Lung microvascular endothelial cell (primary cell): ENCODE measurements around the gene GALE. TPM values are rescaled to one million over a fixed set of nuclear protein-coding genes. Genes with fewer than 3 reads are reported as not detected.
"Not testable (repeated sequence)": the region's sequence is repeated elsewhere in the genome, so short reads cannot be mapped to it uniquely, and the experiment has no call there.

Experiments used
- DNase-seq, 2 donors: peaks; one replicate each; pipeline versions ENCODE4 v3.0.0 to v3.0.0-alpha.2; 2010; ENCODE audit warnings: low read depth in 2 of 2
- total RNA-seq: library from RNA; depleted of rRNA; stranded (reverse); fragments of >200 nt; gene quantifications from 2 replicates; pipeline ENCODE4 v1.2.1, GENCODE V29; 2014

Gene GALE
- total RNA-seq = 16.7 and 19.6 TPM in 2 replicates

DNA sequence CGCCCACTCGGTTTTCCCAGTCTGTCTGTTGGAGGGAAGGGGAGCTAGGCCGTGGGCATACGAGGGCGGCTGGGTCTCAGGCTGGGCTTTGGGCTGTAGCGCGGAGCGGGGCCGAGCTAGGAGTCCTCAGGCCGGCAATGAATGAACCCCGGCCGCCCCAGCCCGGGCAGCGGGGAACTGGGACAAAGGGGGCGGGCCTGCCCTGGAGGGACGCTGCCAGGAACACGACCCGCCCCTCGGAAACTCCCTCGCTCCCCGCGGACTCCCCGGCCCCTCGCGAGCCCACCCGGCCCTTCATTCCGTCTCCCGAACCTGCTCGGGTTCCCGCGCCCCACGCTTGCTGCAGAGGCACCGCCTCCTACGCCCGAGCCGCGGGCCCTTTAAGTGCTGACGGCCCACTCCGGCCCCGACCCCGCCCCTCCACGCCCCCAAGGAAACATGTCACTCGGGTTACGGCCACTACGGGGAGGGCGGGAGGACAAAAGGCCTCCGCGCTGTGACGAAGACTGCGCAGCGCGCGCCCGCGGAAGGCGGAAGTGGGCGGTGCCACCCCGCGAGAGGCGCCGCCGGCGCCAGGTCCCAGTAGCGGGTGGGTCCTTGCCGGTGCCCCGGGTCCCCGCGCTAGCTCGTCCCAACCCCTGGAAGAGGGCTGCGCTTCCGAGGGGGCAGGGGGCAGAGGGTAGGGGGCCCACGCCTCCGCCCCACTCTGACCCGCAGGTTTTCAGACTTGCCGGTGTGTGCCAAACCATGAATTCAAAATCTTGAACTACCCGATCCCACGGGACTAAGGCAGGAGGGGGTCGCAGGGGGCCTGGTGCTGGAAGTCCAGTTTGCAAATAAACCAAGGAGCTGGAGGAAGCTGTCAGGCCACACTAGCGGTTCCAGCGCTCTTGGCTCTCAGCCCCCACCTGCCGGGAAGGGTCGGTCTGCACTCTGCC lies at the start of gene GALE:
Gene GALE, minus strand, starts transcription at position 355 of the 938 bp plus-strand sequence. CDS start 1,747 bp downstream, outside the sequence.
- DNase-seq = peak; percentile 97

DNA sequence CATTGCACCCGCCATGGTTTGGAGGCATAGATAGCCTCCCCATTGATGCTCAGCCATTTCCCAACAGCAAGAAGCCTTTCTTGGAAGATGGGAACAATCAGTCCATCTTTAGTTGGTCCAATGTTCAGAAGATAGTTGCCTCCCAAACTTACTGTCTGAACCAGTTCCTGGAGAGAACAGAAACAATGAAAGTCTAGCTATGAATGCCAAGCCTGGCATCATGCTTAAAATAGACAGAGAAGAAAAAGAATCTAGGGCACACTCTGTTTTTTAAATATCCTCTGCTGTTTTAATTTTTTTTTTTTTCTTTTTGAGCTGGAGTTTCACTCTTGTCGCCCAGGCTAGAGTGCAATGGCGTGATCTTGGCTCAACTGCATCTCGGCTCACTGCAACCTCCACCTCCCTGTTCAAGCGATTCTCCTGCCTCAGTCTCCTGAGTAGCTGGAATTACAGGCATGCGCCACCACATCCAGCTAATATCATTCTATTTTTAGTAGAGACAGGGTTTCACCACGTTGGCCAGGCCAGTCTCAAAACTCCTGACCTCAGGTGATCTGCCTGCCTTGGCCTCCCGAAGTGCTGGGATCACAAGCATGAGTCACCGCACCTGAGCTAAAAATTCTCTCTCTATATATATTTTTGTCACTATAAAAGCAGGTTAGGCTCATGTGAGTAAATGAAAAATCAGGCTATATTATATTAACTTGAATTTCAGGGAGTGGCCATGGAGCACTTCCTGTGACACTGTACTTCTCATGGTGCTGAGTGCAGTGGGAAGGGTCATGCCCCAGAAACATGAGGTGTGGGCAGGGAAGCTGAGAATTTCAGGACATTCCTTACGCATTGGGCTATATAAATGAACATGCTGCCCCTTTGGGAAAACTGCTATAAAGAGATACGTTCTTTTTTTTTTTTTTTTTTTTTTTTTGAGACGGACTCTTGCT lies 48.4 kb upstream of the GALE start:
- DNase-seq = no peak

DNA sequence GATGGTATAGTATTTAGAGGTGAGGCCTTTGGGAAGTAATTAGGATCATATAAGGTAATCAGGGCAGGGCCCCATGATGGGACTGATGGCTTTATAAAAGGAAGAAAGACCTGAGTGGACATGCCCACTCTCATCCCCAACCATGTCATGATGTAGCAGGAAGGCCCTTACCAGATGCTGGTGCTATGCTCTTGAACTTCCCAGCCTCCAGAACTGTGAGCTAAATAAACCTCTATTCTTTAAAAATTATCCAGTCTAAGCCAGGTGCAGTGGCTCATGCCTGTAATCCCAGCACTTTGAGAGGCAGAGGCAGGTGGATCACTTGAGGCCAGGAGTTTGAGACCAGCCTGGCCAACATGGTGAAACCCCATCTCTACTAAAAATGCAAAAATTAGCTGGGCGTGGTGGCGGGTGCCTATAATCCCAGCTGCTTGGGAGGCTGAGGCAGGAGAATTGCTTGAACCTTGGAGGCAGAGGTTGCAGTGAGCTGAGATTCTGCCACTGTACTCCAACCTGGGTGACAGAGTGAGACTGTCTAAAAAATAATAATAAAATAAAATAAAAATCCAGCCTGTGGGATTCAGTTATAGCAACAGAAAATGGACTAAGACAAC lies 47.0 kb upstream of the GALE start:
- DNase-seq = not testable (repeated sequence)

DNA sequence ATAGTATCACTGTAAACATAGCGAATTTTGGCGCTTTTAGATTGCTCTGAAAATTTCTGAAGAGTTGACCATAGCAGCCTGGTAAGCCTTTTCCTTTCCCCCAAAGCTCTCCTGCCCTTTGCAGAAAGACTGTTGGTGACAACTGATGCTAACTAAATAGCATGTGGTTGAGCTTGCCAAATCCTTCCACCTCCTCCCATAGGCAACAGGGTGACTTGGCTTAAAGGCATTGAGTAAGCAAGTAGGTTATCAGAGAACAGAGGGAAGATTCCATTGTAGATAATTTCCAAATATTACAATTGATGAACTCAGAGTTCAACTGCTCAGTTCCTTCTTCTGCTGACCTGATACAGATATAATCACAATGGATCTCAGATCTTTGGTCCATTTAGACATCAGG lies 44.6 kb upstream of the GALE start:
- no peak for DNase-seq

DNA sequence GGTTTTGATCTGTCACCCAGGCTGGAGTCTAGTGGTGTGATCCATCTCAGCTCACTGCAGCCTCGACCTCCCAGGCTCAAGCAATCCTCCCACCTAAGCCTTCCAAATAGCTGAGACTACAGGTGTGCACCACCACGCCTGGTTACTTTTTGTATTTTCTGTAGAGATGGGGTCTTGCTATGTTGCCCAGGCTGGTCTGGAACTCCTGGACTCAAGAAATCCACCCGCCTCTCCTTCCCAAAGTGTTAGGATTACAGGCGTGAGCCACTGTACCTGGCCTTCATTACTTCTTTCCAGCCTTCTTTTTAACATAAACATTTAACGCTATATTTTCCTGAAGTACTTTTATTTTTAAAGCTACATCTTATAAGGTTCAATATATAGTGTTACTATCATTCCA lies 43.1 kb upstream of the GALE start:
- no peak for DNase-seq

DNA sequence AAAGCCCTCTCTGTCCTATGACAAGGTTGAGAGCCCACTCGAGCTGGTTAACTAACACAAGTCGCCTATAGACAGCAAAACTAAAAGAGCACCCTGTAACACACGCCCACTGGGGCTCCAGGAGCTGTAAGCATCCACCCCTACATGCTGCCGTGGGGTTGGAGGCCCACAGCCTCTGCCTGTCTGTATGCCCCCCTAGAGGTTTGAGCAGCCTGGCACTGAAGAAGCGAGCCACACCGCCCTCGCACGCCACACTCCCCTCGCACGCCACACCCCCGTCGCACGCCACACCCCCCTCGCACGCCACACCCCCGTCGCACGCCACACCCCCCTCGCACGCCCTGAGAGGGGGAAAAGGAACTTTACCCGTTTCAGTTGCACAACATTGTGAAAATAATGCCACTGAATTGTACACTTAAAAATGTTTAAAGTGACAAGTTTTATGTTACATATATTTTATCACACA lies 37.9 kb upstream of the GALE start:
- peak; percentile 36 to 66 for DNase-seq

DNA sequence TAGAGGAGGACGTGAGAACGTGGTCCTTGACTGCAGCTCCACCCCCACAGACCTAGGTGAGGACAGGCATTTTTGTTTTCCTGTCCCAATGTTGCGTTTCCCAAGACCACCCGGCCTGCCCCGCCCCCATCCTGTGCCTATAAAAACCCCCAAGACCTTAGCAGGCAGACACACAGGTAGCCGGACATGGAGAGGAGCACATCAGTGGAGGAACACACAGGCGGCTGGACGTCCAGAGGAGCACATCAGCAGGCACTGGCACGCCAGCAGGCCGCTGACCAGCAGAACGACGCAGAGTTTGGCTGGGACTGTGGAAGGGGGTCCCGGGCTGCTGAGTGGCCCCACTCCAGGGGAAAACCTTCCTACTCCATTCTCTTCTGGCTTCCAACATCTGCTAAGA lies 37.4 kb upstream of the GALE start:
- DNase-seq = no peak

DNA sequence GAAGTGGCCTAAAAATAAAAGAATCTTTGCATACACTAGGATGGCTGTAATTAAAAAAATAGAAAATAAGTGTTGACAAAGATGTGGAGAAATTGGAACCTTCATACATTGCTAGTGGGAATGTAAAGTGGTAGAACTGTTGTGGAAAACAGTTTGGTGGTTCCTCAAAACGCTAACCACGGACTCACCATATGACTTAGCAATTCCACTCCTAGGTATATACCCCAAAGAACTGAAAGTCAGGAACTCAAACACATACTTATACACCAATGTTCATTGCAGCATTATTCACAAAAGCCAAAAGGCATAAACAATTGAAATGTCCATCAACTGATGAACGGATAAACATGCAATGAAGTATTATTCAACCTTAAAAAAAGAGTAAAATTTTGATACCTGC lies 35.5 kb upstream of the GALE start:
- no peak for DNase-seq

DNA sequence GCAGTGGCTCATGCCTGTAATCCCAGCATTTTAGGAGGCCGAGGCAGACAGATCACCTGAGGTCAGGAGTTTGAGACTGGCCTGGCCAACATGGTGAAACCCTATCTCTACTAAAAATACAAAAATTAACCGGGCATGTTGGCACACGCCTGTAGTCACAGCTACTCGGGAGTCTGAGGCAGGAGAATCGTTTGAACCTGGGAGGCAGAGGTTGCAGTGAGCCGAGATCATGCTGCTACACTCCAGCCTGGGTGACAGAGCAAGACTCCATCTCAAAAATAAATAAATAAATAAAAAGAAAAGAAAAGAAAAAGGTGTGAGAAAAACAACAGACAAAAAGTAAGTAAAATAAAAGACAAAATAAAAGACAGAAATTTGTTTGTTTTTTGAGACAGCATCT lies 33.6 kb upstream of the GALE start:
- DNase-seq = not testable (repeated sequence)

DNA sequence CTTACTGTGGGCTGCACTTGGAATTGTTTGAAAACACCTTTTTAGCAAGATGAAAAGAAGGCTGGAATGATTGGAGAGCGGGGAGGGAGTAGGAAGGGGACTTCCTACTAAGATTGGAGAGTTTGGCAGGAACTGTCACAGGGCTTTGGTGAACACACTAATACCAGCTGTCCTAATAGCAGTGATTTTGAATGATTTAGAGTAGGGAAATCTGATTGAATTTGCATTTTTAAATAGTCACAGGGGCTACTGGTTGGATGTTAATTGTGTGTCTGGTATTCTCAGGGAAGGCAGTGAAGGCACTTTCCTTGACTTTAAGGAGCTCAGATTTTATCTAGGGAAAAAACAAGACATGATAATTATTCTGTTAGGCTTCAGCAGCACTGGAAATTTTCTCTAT lies 27.2 kb upstream of the GALE start:
- DNase-seq = no peak

DNA sequence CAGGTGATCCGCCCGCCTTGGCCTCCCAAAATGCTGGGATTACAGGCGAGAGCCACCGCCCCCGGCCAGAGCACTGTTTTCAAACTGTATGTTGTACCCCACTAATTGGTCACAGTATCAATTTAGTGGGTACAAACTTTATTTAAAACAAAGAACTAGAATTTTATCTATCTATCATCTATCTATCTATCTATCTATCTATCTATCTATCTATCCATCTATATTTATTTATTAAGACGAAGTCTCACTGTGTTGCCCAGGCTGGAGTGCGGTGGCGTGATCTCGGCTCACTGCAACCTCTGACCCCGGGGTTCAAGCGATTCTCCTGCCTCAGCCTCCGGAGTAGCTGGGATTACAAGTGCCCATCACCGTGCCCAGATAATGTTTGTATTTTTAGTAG lies 26.0 kb upstream of the GALE start:
- DNase-seq = not testable (repeated sequence)

DNA sequence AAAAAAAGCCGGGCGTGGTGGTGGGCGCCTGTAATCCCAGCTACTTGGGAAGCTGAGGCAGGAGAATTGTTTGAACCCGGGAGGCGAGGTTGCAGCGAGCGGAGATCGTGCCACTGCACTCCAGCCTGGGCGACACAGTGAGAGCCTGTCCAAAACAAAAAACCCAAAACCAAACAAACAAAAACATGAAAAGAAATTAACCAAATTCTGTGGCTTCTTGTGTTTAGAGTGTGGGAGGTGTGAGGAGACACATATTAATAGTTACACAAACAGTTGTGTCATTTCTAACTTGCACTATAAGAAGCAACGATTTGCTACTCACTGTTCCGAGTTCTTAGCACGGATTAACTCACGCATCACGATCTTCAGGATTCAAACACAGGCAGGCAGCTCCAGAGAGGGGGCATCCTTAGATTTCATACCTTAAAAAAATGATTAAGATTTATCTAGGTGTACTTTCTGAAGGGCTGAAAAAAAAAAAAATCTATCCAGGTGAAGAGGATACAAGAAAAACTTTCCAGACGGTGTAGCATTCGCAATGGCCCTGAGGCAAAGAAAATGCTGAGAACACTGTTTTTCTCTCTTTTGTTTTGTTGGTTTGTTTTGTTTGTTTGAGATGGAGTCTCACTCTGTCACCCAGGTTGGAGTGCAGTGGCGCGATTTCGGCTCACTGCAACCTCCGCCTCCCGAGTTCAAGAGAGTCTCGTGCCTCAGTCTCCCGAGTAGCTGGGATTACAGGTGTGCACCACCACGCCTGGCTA lies 25.4 kb upstream of the GALE start:
- DNase-seq = no peak

DNA sequence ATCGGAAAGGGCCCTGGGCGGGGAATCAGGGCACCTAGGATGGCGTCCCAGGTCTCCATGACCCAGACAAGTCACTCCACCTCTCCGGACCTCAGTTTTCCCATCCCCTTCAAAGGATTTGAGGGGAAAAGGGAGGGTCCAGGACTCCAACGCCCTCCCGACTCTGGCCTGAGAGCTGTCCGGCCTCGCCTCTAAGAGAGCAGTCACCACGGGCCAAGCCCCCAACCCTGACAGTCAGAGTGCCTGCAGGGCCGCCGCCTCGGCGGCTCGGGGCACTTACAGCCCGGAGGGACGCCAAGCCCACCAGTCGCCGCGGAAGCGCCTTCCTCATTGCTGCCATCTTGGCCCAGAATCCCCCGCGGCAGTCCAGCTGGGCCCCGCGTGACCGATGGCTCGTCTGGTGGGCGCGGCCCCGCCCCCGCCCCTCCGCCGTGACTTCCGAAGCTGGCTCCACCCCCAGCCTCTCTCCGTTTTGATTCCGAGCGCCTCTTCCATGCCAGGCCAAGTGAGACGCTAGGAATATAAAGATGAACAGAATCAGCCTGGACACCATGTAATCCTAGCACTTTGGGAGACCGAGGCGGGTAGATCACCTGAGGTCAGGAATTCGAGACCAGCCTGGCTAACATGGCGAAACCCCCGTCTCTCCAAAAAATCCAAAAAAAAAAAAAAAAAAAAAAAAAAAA lies 24.7 kb upstream of the GALE start, which contains the start of gene HMGCL:
Gene HMGCL, minus strand, starts transcription at position 354 of the 686 bp plus-strand sequence. Its CDS starts 14 bp downstream, at position 340.
- peak; percentile 91 to 94 for DNase-seq

DNA sequence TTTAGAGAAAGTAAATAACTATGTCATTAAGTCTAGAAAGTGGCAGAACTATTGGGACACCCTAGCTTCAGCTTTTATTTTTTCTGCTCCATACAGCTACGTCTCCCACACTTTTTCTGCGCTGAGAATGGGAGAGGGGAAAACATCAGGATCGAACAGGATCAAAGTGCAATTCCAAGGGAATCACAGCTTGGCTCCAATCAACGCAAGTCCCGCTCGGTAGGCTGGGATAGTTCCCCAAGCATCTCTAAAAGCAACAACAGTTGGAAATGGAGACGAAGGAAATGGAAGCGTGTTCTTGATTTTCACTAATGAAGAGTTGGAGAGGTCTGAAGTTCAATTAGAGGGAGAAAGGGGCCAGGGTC lies 24.1 kb upstream of the GALE start:
- DNase-seq = peak in 1 of 2 donors; percentile 14

DNA sequence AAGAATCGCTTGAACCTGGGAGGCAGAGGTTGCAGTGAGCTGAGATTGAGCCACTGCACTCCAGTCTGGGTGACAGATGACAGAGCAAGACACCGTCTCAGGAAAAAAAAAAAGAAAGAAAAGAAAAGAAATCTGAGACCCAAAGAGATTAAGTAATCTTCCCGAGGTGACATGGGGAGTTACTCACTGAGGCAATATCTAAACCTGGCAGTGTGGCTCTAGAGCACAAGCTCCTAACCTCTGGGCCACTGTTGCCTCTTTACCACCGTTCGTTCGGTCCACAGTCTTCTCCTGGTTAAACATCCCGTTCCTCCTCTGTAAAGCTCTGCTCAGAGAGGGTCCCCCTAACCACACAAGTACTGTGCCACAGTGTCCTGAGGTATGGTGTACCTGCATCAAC lies 23.2 kb upstream of the GALE start:
- no peak for DNase-seq

DNA sequence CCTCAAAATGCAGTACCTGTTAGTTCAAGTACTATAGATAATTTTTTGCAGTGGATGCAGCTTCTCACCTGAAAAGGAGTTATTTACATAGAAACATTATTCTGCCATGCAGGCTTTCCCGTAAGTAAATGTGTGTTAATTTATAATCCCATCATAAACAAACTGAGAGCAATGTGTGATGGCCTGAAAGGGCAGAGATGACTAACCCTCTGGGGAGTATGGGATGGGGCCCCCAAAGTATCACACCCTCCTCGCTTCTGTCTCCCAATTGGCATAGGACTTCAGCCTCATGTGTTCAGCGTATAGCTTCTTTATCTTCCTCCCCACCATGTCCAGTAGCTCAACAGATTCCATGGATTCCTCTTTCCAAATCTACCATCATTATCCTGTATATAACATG lies 17.1 kb upstream of the GALE start:
- DNase-seq = no peak

DNA sequence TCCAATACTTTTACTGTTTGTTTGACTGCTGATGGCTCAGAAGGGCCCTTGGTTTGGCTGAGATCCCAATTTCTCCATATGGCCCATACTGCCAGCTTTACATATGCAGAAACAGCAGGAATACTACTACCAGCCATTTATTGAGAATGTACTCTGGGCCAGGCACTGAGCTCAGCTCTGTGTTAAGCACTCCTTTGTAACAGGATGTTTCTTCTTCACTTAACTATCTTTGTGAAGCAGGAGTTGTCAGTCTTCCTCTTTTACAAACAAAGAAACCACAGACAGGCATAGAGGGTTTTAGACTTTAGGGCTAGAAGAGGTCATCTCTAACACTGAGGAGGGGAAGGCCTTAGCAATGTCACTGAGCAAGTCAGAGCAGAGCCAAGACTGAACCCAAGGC lies 16.4 kb upstream of the GALE start:
- DNase-seq = no peak

DNA sequence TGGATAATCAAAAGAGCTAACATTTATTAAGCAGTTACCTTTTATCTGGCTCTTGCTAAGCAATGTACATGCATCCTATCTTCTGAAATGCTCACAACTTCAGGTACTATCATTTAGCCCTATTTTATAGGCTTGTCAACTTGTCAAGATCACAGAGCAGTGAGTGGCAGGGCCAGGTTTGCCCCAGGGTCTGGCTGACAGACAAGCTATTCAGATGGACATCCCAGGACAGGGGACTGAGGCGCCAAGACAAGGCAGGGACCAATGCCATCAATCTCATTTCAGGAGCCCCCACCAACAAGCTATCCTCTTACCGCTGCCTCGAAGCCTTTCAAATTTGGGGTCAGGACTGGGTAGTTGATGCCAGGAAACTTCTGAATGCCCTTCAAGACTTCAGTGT lies 15.8 kb upstream of the GALE start:
- DNase-seq = no peak

DNA sequence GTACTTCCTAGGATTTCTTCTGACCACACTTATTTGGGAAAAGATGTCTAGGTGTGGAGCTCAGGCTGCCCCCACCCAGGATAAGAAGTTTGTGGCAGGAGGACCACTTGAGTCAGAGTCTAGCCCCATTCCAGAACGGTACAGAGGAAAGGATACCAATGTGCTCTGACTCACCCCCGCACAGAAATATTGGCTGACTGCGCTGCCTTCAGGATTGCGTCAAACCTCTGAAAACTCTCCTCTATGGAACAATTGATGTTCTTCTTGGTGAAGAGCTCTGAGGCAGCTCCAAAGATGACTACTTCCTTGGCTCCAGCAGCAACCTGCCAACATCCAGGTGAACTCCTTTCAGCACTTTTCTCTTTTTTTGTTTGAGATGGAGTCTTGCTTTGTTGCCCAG lies 13.5 kb upstream of the GALE start:
- DNase-seq = no peak

DNA sequence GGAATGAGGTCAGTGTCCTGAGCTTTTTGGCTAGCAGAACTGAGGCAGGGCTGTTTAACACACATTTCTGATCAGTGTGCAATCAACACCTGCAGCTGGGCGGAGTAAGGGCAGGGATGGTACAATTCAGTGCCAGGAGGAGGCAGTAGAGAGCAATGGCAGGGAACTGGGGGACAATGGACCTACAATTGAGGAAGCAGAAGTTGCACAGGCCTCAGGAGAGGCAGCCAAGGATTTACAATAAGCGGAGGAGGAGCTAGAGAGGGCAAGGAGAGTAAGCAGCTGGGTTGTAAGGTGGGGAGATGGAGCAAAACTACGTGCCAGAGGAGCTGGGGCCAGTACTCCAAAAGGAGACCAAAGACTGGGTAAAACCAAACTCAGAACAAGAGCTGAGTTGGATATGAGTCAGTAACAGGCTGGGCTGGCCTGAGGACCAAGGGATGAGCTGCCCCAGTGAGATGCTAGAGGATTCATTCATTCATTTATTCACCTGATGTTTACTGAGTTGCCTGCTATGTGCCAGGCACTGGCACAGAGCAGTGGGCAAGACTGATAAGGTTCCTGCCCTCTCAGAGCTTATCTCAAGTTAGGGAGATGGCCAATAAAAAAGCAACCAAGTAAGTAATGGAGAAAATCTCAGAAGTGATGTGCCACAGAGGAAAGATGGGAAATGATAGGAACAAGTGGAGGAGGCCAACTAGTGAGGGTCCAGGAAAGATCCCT lies 10.4 kb upstream of the GALE start:
- peak; percentile 60 to 64 for DNase-seq
